ENCODE data around the gene FAM117B. TPM values are rescaled to one million over a fixed set of nuclear protein-coding genes. Genes with fewer than 3 reads are reported as not detected.

The FAM117B gene
- total and polyA plus RNA-seq, 12 donors: 0.49 to 3.9 (median 2.3) TPM

DNA sequence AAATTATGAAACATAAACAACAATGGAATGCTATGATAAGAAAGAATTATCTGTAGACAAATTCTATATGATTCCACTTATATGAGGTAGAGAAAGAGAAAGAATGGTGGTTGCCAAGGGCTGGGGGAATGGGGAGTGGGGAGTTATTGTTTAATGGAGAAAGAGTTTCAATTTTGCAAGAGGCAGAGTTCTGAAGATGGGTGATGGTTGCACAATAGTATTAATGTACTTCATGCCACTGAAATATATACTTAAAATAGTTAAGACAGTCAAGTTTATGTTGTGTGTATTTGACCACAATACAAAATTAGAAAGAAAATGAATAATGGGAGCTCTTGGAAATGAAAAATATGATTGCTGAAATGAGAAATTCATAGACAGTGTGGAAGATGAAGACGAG, 22.6 kb upstream of the FAM117B start:
- H3K4me3 ChIP-seq: no peak overlapping the region
- H3K9me3 ChIP-seq: no peaks in the 10 kb centered on the region
- intact Hi-C loops (cut with DNase I): no loop called here
- no peaks in the 10 kb centered on the region for H3K36me3 ChIP-seq
- no peak overlapping the region for H3K27ac ChIP-seq
- H3K4me1 ChIP-seq: peaks cover 0 to 26% (median 0%) of the 10 kb centered on the region in 9 donors
- TF ChIP-seq, protein P1, sequence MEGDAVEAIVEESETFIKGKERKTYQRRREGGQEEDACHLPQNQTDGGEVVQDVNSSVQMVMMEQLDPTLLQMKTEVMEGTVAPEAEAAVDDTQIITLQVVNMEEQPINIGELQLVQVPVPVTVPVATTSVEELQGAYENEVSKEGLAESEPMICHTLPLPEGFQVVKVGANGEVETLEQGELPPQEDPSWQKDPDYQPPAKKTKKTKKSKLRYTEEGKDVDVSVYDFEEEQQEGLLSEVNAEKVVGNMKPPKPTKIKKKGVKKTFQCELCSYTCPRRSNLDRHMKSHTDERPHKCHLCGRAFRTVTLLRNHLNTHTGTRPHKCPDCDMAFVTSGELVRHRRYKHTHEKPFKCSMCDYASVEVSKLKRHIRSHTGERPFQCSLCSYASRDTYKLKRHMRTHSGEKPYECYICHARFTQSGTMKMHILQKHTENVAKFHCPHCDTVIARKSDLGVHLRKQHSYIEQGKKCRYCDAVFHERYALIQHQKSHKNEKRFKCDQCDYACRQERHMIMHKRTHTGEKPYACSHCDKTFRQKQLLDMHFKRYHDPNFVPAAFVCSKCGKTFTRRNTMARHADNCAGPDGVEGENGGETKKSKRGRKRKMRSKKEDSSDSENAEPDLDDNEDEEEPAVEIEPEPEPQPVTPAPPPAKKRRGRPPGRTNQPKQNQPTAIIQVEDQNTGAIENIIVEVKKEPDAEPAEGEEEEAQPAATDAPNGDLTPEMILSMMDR (IDR thresholded peaks at IDR 0.05): no peak
- DNase-seq (no peak), ATAC-seq (no peak)
- no peaks in the 10 kb centered on the region for H3K27me3 ChIP-seq
- WGBS, 2 donors: 95 to 97% methylated on average over 1 of the region's 1 CpG

DNA sequence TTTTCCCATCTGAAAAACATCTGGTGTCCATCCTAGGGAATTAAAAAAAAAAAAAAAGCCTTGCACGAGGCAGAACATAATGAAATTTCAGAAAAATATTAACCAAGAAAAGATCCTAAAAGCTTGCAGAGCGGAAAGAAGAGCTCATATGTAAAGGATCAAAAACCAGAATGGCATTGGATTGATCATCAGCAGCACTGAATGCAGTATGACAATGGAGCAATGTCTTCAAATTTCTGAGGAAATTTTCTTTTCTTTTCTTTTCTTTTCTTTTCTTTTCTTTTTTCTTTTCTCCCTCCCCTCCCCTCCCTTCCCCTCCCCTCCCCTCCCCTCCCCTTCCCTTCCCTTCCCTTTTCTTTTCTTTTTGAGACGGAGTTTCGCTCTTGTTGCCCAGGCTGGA, 21.3 kb upstream of the FAM117B start:
- Histone ChIP-seq H3K4me1 (peaks cover 0 to 26% (median 0%) of the 10 kb centered on the region in 9 donors), H3K27me3 (no peaks in the 10 kb centered on the region), H3K4me3 (no peak overlapping the region), H3K9me3 (no peaks in the 10 kb centered on the region), H3K27ac (no peak overlapping the region), H3K36me3 (no peaks in the 10 kb centered on the region)
- 83 to 85% methylated on average over 2 to 4 of the region's 4 CpGs for WGBS, 2 donors
- ATAC-seq: no peak
- TF ChIP-seq, protein P1 (IDR thresholded peaks at IDR 0.05): no peak
- intact Hi-C loops (cut with DNase I): no loop called here
- no peak for DNase-seq

DNA sequence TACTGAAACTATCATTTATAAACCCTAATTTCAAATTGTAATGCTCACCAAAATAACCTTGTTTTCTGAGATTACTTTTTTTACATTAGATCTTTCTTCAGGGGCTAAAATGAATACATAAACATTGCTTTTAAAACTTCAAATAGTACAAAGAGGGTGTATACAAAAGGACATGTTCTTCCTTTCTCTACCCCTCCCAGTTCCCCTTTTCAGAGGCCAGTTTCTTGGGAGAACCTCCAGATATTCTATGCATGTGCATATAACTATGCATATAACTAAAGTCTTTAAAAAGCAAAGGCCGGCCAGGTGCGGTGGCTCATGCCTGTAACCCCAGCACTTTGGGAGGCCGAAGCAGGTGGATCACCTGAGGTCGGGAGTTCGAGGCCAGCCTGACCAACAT, 10.6 kb upstream of the FAM117B start:
- no peak overlapping the region for H3K4me3 ChIP-seq
- H3K27ac ChIP-seq: peak overlapping the region in 1 of 10 donors; percentile 10
- 95 to 96% methylated on average over 5 of the region's 5 CpGs for WGBS, 2 donors
- H3K27me3 ChIP-seq: no peaks in the 10 kb centered on the region
- TF ChIP-seq, protein P1 (IDR thresholded peaks at IDR 0.05): no peak
- intact Hi-C loops (cut with DNase I): no loop called here
- ATAC-seq (no peak), DNase-seq (no peak)
- H3K9me3 ChIP-seq: no peaks in the 10 kb centered on the region
- H3K4me1 ChIP-seq: peaks cover 0 to 8% (median 0%) of the 10 kb centered on the region in 9 donors
- no peaks in the 10 kb centered on the region for H3K36me3 ChIP-seq

DNA sequence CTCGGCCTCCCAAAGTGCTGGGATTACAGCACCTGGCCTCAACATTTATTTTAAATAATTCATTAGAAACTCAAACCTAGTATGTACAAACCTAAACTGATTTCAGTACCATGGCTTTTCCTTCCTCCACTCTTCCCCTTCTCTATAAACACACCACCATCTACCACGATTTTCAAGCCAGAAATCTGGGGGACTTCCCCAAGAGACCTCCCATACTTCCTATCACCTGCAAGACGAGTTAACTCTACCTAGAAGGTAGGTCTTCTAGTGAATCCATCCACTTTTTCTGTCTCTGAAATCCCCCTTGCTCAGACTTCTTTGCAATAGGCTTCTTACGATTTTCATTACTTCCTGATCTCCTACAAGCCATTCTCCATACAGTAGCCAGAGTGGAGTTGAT, 7.7 kb upstream of the FAM117B start:
- Histone ChIP-seq H3K4me1 (peaks cover 0 to 8% (median 0%) of the 10 kb centered on the region in 9 donors), H3K36me3 (no peaks in the 10 kb centered on the region), H3K27ac (no peak overlapping the region), H3K9me3 (no peaks in the 10 kb centered on the region), H3K27me3 (no peaks in the 10 kb centered on the region), H3K4me3 (no peak overlapping the region)
- intact Hi-C loops (cut with DNase I): loop anchor here in 1 of 10 donors (5.0 kb wide), 1 partner anchor 35 kb away; no protein-coding TSS in a partner anchor
- WGBS, 2 donors: 81% methylated on average over 4 of the region's 4 CpGs
- TF ChIP-seq, protein P1 (IDR thresholded peaks at IDR 0.05): no peak
- DNase-seq (no peak), ATAC-seq (no peak)

Measured in heart right ventricle (tissue), 16 donors.